GM18873 (cell line): ENCODE data around the gene LRRTM1.

Experiments
- ATAC-seq: cut with Tn5 transposase; IDR thresholded peaks from one replicate; pipeline ENCODE4 v1.9.1; 2021; ENCODE audit warnings: mild to moderate bottlenecking, moderate library complexity, moderate number of reproducible peaks; ENCODE audit not compliant: unreplicated experiment, low FRiP score

The LRRTM1 gene

GRCh38 chr2:80303006-80303908 lies 1.3 kb downstream of the LRRTM1 start:
- ATAC-seq: no peak

DNA sequence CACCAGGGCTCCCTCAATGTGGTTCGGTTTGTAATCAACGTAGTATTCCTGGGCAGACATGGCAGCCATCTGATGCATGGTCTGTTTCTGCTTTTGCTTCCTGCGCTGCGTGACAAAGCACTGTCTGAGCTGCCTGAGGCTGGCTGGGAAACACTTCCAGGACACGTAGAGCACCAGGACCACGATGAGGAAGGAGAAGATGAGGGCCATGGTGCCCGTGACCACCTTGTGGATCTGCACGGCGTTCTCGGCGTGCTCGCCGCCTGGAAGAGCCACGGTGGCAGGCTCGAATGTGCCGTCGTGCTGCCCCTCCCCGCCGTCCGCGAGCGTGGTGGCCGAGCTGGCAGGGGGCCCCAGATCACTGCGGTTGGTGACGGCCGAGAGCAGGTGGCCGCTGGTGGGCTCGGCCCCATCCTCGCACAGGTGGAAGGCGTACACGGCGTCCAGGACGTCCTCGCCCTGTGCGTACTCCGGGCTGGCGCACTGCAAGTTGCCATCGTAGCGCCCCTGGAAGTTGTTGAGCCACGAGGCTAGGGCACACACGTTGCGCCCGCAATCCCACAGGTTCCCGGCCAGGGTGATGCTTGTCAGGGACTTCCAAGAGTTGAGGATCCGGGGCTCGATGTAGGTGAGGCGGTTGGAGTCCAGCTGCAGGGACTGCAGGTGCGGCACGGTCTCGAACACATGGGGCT lies 2.1 kb downstream of the LRRTM1 start:
- ATAC-seq: no peak

- no peak for ATAC-seq
Observed at GRCh38 chr2:80302001-80302313, 2.6 kb downstream of the LRRTM1 start.

DNA sequence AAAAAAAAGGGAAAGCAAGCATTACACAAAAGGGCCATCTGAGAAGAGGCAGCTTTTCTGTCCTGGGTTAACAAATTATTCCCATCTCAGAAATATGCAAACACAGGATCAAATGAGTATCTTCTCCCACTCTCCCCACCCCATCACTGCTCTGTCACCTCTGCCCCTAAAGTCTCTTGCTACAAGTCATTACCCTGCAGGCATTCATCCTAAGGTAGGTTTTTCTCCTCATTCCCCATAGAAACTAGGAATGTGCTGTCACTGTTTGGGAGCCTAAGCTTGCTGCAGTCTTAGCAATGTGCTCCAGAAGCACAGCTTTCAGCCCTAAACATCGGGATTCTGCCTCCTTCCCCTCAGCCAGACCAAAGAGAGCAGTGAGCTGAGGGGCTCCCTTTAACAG lies 3.6 kb downstream of the LRRTM1 start:
- ATAC-seq: no peak

- no peak for ATAC-seq
Observed at GRCh38 chr2:80300346-80300745, 4.2 kb downstream of the LRRTM1 start.

- no peak for ATAC-seq
Observed at GRCh38 chr2:80299661-80300060, 4.9 kb downstream of the LRRTM1 start.

DNA sequence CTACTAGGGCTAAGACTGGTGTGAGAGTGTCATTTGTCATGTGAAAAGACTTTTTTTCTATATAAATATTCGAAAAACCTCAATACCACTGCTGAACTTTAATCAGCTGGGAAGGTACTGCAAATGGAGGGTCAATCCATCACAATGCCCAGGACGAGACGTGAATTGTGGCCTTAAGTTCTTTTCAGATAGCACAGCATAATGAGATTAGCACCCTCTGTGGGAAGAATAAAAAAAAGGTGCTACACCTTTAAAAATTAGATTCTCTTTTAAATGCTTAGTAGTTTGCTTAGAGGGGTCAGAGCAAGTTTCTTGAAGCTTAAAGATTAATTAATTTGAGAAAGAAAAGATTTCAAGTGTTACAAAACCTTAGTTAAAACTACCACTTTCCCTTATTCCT lies 5.6 kb downstream of the LRRTM1 start:
- no peak for ATAC-seq

GRCh38 chr2:80293039-80293438 lies 11.5 kb downstream of the LRRTM1 start:
- no peak for ATAC-seq

GRCh38 chr2:80292474-80292873 lies 12.1 kb downstream of the LRRTM1 start:
- no peak for ATAC-seq

- no peak for ATAC-seq
Observed at GRCh38 chr2:80291656-80292055, 12.9 kb downstream of the LRRTM1 start.

- no peak for ATAC-seq
Observed at GRCh38 chr2:80288576-80288975, 16.0 kb downstream of the LRRTM1 start.

GRCh38 chr2:80281049-80281448 lies 23.5 kb downstream of the LRRTM1 start:
- ATAC-seq: no peak

DNA sequence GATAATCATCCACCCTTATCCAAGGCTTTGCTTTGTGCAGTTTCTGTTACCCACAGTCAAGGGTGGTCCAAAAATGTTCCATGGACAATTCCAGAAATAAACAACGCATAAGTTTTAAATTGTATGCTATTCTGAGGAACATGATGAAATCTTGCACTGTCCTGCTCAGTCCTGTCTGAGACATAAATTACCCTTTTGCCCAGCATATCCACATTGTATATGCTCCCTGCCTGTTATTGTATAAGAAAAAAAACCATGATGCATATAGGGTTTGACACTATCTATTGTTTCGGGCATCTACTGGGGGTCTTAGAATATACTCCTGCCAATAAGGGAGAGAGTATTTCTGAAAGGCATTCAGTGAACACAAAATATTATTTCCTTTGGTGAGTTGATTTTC lies 24.0 kb downstream of the LRRTM1 start:
- no peak for ATAC-seq

- no peak for ATAC-seq
Observed at GRCh38 chr2:80269806-80270205, 34.7 kb downstream of the LRRTM1 start.

- no peak for ATAC-seq
Observed at GRCh38 chr2:80266231-80266630, 38.3 kb downstream of the LRRTM1 start.

GRCh38 chr2:80259292-80259691 lies 45.3 kb downstream of the LRRTM1 start:
- no peak for ATAC-seq

GRCh38 chr2:80258793-80259192 lies 45.8 kb downstream of the LRRTM1 start:
- no peak for ATAC-seq

GRCh38 chr2:80258341-80258740 lies 46.2 kb downstream of the LRRTM1 start:
- ATAC-seq: no peak

- no peak for ATAC-seq
Observed at GRCh38 chr2:80257450-80257849, 47.1 kb downstream of the LRRTM1 start.

GRCh38 chr2:80256782-80257167 lies 47.8 kb downstream of the LRRTM1 start:
- no peak for ATAC-seq

- no peak for ATAC-seq
Observed at GRCh38 chr2:80255918-80256781, 48.4 kb downstream of the LRRTM1 start.
